ENCODE measurements around the gene ANKRD45. TPM values are rescaled to one million over a fixed set of nuclear protein-coding genes. Genes with fewer than 3 reads are reported as not detected.
"Not testable (repeated sequence)": the region's sequence is repeated elsewhere in the genome, so short reads cannot be mapped to it uniquely, and the experiment has no call there.

Gene ANKRD45
- total and polyA plus RNA-seq, 2 of the 13 experiments (the other 11 are each of a cell fraction or from before 2014, with no cell fraction given) = not detected

GRCh38 chr1:173683838-173684237, 14.2 kb upstream of the ANKRD45 start:
- H3K79me2 ChIP-seq (ENCODE audit: insufficient read depth, low read length); CTCF ChIA-PET (ENCODE audit: low intra/inter-chr PET ratio, low total read pairs); H3K27me3 ChIP-seq (ENCODE audit: control insufficient read depth in 1 of 2, insufficient read depth in 2 of 2, low read length in 2 of 2); H3K4me1 ChIP-seq (ENCODE audit: insufficient read depth, low read length); BruUV-seq (replicated peaks); H4K20me1 ChIP-seq (ENCODE audit: insufficient read depth, low read length); FAIRE-seq; ATAC-seq; intact Hi-C loops (cut with micrococcal nuclease; ENCODE audit: unreplicated experiment); H2AFZ ChIP-seq (ENCODE audit: low read length); POLR2A ChIA-PET; H3K4me2 ChIP-seq (ENCODE audit: low read depth, low read length); H3K27ac ChIP-seq (ENCODE audit: extremely low read length, insufficient read depth, low read length); H3K9me3 ChIP-seq (ENCODE audit: low read length); in situ Hi-C loops (cut with HindIII; ENCODE audit: extremely low pct_ligation_motif_present, low pct_unique_long_range_greater_than_20kb); H3K9ac ChIP-seq (ENCODE audit: insufficient read depth, low read depth, low read length); DNase-seq (ENCODE audit: low spot score); H3K4me3 ChIP-seq (replicated peaks in 1 of 3; ENCODE audit: insufficient read depth in 1 of 3, low read depth in 2 of 3, low read length in 3 of 3); H3K36me3 ChIP-seq (replicated peaks in 1 of 2; ENCODE audit: control insufficient read depth in 1 of 2, insufficient read depth in 2 of 2, low read length in 2 of 2): not testable (repeated sequence)
- 34% methylated on average over 4 of the region's 4 CpGs for WGBS (ENCODE audit: low lambda C conversion rate)

- DNase-seq (ENCODE audit: low spot score) = no peak
Measured at GRCh38 chr1:173682184-173682583, 12.5 kb upstream of the ANKRD45 start.

GRCh38 chr1:173680152-173680551, 10.5 kb upstream of the ANKRD45 start:
- BruUV-seq (replicated peaks); H4K20me1 ChIP-seq (ENCODE audit: insufficient read depth, low read length); DNase-seq (ENCODE audit: low spot score); H3K4me2 ChIP-seq (ENCODE audit: low read depth, low read length); H2AFZ ChIP-seq (ENCODE audit: low read length); FAIRE-seq; intact Hi-C loops (cut with micrococcal nuclease; ENCODE audit: unreplicated experiment); H3K9ac ChIP-seq (ENCODE audit: insufficient read depth, low read depth, low read length); H3K4me3 ChIP-seq (replicated peaks in 1 of 3; ENCODE audit: insufficient read depth in 1 of 3, low read depth in 2 of 3, low read length in 3 of 3); H3K9me3 ChIP-seq (ENCODE audit: low read length); H3K79me2 ChIP-seq (ENCODE audit: insufficient read depth, low read length); CTCF ChIA-PET (ENCODE audit: low intra/inter-chr PET ratio, low total read pairs); ATAC-seq; POLR2A ChIA-PET; in situ Hi-C loops (cut with HindIII; ENCODE audit: extremely low pct_ligation_motif_present, low pct_unique_long_range_greater_than_20kb); H3K4me1 ChIP-seq (ENCODE audit: insufficient read depth, low read length); H3K36me3 ChIP-seq (replicated peaks in 1 of 2; ENCODE audit: control insufficient read depth in 1 of 2, insufficient read depth in 2 of 2, low read length in 2 of 2); H3K27ac ChIP-seq (ENCODE audit: extremely low read length, insufficient read depth, low read length); H3K27me3 ChIP-seq (ENCODE audit: control insufficient read depth in 1 of 2, insufficient read depth in 2 of 2, low read length in 2 of 2): not testable (repeated sequence)
- WGBS (ENCODE audit: low lambda C conversion rate) = 45% methylated on average over 5 of the region's 5 CpGs

More at GRCh38 chr1:173682184-173682583, 12.5 kb upstream of the ANKRD45 start:
- Histone ChIP-seq H3K9me3 (ENCODE audit: low read length) (no peaks in the 10 kb centered on the region), H3K27ac (ENCODE audit: extremely low read length, insufficient read depth, low read length) (no peak overlapping the region), H2AFZ (ENCODE audit: low read length) (no peak overlapping the region), H4K20me1 (ENCODE audit: insufficient read depth, low read length) (no peaks in the 10 kb centered on the region), H3K4me3 (replicated peaks in 1 of 3; ENCODE audit: insufficient read depth in 1 of 3, low read depth in 2 of 3, low read length in 3 of 3) (no peak overlapping the region), H3K27me3 (ENCODE audit: control insufficient read depth in 1 of 2, insufficient read depth in 2 of 2, low read length in 2 of 2) (no peaks in the 10 kb centered on the region), H3K9ac (ENCODE audit: insufficient read depth, low read depth, low read length) (no peak overlapping the region), H3K36me3 (replicated peaks in 1 of 2; ENCODE audit: control insufficient read depth in 1 of 2, insufficient read depth in 2 of 2, low read length in 2 of 2) (no peaks in the 10 kb centered on the region), H3K79me2 (ENCODE audit: insufficient read depth, low read length) (no peaks in the 10 kb centered on the region), H3K4me1 (ENCODE audit: insufficient read depth, low read length) (no peaks in the 10 kb centered on the region), H3K4me2 (ENCODE audit: low read depth, low read length) (no peak overlapping the region)
- ATAC-seq (no peak), FAIRE-seq (no peak)
- TF ChIP-seq MAFF (IDR thresholded peaks at IDR 0.05; ENCODE audit: low read depth, low read length) = 0 out of 2 replicates have a peak, but pooled peaks have one; percentile 10
- no peak for TF ChIP-seq GRHL1 (CRISPR knock-in tag; conservative IDR thresholded peaks at IDR 0.05)
- no peak for TF ChIP-seq RFX1 (IDR thresholded peaks at IDR 0.05)
- peak in 1 of 2 experiments; percentile 54; a peak in 2 of 4 replicates for TF ChIP-seq MAFK (conservative IDR thresholded peaks at IDR 0.05 in 1 of 2, IDR thresholded peaks at IDR 0.05 in 1 of 2; ENCODE audit: low read length in 2 of 2)
- CTCF ChIA-PET (ENCODE audit: low intra/inter-chr PET ratio, low total read pairs) = no interaction called here
- intact Hi-C loops (cut with micrococcal nuclease; ENCODE audit: unreplicated experiment) = no loop called here
- in situ Hi-C loops (cut with HindIII; ENCODE audit: extremely low pct_ligation_motif_present, low pct_unique_long_range_greater_than_20kb) = no loop called here
- POLR2A ChIA-PET = no interaction called here
- no TSS peak for BruUV-seq (replicated peaks)

- BruUV-seq (replicated peaks); intact Hi-C loops (cut with micrococcal nuclease; ENCODE audit: unreplicated experiment): not testable (repeated sequence)
Measured at GRCh38 chr1:173674496-173674895, 4.8 kb upstream of the ANKRD45 start.

More at GRCh38 chr1:173674496-173674895, 4.8 kb upstream of the ANKRD45 start:
- in situ Hi-C loops (cut with HindIII; ENCODE audit: extremely low pct_ligation_motif_present, low pct_unique_long_range_greater_than_20kb); ATAC-seq; H4K20me1 ChIP-seq (ENCODE audit: insufficient read depth, low read length); DNase-seq (ENCODE audit: low spot score); H3K9ac ChIP-seq (ENCODE audit: insufficient read depth, low read depth, low read length); H3K36me3 ChIP-seq (replicated peaks in 1 of 2; ENCODE audit: control insufficient read depth in 1 of 2, insufficient read depth in 2 of 2, low read length in 2 of 2); H3K4me3 ChIP-seq (replicated peaks in 1 of 3; ENCODE audit: insufficient read depth in 1 of 3, low read depth in 2 of 3, low read length in 3 of 3); FAIRE-seq; H3K27ac ChIP-seq (ENCODE audit: extremely low read length, insufficient read depth, low read length); POLR2A ChIA-PET; H3K79me2 ChIP-seq (ENCODE audit: insufficient read depth, low read length); H3K9me3 ChIP-seq (ENCODE audit: low read length); H3K4me1 ChIP-seq (ENCODE audit: insufficient read depth, low read length); H3K4me2 ChIP-seq (ENCODE audit: low read depth, low read length); CTCF ChIA-PET (ENCODE audit: low intra/inter-chr PET ratio, low total read pairs); H2AFZ ChIP-seq (ENCODE audit: low read length): not testable (repeated sequence)
- 24% methylated on average over 2 of the region's 2 CpGs for WGBS (ENCODE audit: low lambda C conversion rate)
- peaks cover 1 to 23% of the 10 kb centered on the region in 2 experiments; a peak in 3 of 5 replicates for H3K27me3 ChIP-seq (ENCODE audit: control insufficient read depth in 1 of 2, insufficient read depth in 2 of 2, low read length in 2 of 2)
